Adrenal gland (tissue), 12 donors: Measurements from ENCODE around the gene NFKBIA. TPM values are rescaled to one million over a fixed set of nuclear protein-coding genes. Genes with fewer than 3 reads are reported as not detected.
A peak's percentile ranks its signal among the peaks of the same experiment; 100 is the strongest.

ENCODE experiments used
- DNase-seq, 7 donors: peaks; one replicate each; pipeline ENCODE4 v3.0.0-alpha.2; 2019 to 2020
- H3K27ac ChIP-seq, 5 donors: fragments of 200-600 bp; sonication (generic) in 4 of 5; 1 replicate in 3 of 5; 2 replicates in 2 of 5; pipeline versions ENCODE4 v1.5.1 to v1.8.0; 2016 to 2020; ENCODE audit warnings: mild to moderate bottlenecking in 1 of 5
- H3K27me3 ChIP-seq: fragments of 200-600 bp; 2 replicates; pipeline ENCODE4 v1.8.0; 2021
- H3K36me3 ChIP-seq, 2 donors: fragments of 200-600 bp; replicated peaks in 1 of 2; 1 replicate in 1 of 2; 2 replicates in 1 of 2; pipeline versions ENCODE4 v1.5.1 to v1.8.0; 2018 to 2022
- H3K4me1 ChIP-seq, 2 donors: fragments of 200-600 bp; replicated peaks in 1 of 2; 1 replicate in 1 of 2; 2 replicates in 1 of 2; pipeline versions ENCODE4 v1.5.1 to v1.8.0; 2018 to 2021
- H3K4me3 ChIP-seq, 4 donors: fragments of 200-600 bp; sonication (generic) in 3 of 4; one replicate each; pipeline ENCODE4 v1.5.1; 2016 to 2018
- H3K9me3 ChIP-seq, 3 donors: fragments of 200-600 bp; sonication (generic) in 1 of 3; replicated peaks in 1 of 3; 1 replicate in 2 of 3; 2 replicates in 1 of 3; pipeline versions ENCODE4 v1.5.1 to v1.8.0; 2016 to 2021
- POLR2A ChIP-seq, 2 donors: fragments of 450-650 bp; IDR thresholded peaks; one replicate each; pipeline ENCODE4 v1.6.1; 2017; ENCODE audit warnings: antibody characterized with exemption in 2 of 2, mild to moderate bottlenecking in 2 of 2, moderate library complexity in 1 of 2
- WGBS, 4 donors: extraction: QIAGEN DNeasy Blood & Tissue Kit in 2 of 4; methylation state at CpG; one replicate each; pipeline versions ENCODE4 v1.1.5 to v1.1.7; 2013 to 2017; 5-methylcytosine and 5-hydroxymethylcytosine counted together
- intact Hi-C, 2 donors: fragments of 100-400 bp; cut with DNase I; formaldehyde crosslinking; loops; one replicate each; pipeline versions ENCODE4 v1.14.1 to v1.15.0; 2022 to 2023
- polyA plus RNA-seq, 3 donors: library from polyadenylated mRNA; stranded (reverse); fragments of 200-250 nt in 2 of 3; fragments of 350-450 nt in 1 of 3; fragmentation: Illumina TruSeq in 1 of 3; extraction: RNeasy Lipid Tissue Mini Kit (QIAGEN cat#74804) in 1 of 3; gene quantifications; one replicate each; pipeline ENCODE4 v1.2.3, GENCODE V29; 2013 to 2014
- total RNA-seq, 9 donors: library from RNA; depleted of rRNA in 4 of 9; stranded (reverse); fragments of >200 nt in 4 of 9; fragments of 120-200 nt in 1 of 9; fragmentation: NEBNext Ultra II Directional in 1 of 9; extraction: Animal tissue kit (Norgen Biotek cat#: 25700) in 1 of 9; gene quantifications; one replicate each; pipeline versions ENCODE4 v1.1.0 to v1.2.4, GENCODE V29; 2013 to 2023
- TF ChIP-seq, protein P1 (sequence below), 6 experiments: fragments of 450-650 bp in 4 of 6; fragments of 200-600 bp in 2 of 6; sonication (generic) in 1 of 6; IDR thresholded peaks; 1 replicate in 5 of 6; 2 replicates in 1 of 6; pipeline versions ENCODE4 v1.5.1 to v1.8.0; 2016 to 2021; ENCODE audit warnings: antibody characterized with exemption in 6 of 6, mild to moderate bottlenecking in 2 of 6, moderate library complexity in 1 of 6
- donor health status: healthy with polysubstance abuse.
- donor health status: Bipolar disorder and iron deficiency.
- donor health status: DM: yes; HTN: yes; CAD: no.
- donor health status: DM: no; HTN: no; CAD: no.
- donor health status: DM: no; HTN: no; CAD: no.
- donor health status: DM: yes; HTN: yes; CAD: no.

The NFKBIA gene
- total and polyA plus RNA-seq, 12 donors, result 100 to 677 (median 218) TPM

DNA sequence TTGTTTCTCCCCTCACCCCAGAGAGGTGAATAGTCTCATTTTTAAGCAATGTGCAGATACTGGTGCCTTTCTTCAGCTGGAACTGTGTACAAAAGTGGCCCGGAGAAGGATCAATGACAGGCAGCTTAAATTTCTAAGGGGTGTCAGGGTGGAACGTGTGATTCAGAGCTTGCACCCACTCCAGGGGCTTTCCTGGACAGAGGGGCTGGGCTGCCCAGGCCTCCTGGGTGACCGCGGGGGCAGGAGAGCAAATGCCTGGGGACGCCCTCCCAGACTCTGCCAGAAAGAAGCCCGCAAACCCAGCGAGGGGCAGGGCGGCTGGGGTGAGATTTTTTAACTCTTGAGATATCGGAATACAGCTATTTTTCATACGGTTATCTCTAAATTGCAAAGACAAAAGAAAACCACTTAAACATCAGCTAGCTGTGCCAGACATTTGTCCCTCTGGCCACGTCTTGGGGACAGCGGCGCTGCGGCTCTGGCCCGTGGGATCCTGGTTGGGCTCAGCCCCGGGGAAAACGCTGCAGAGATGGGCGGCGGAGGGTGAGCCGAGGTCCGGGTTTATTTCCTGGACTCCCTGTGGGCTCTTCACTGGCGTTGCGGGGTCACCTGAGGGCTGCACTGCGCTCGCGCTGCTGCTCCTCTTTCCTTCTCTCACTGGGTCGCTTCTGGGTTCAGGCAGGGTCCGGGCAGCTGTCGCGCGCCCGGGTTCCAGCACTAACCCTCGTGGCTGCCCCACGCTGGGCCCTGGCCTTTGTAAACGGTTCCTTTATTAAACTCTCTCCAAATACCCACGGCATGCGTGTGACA, 35.8 kb downstream of the NFKBIA start:
- WGBS, 4 donors, result 76 to 83% (median 80%) methylated on average over 35 to 37 of the region's 37 CpGs
- no peak for TF ChIP-seq POLR2A (IDR thresholded peaks at IDR 0.05)
- TF ChIP-seq, protein P1, sequence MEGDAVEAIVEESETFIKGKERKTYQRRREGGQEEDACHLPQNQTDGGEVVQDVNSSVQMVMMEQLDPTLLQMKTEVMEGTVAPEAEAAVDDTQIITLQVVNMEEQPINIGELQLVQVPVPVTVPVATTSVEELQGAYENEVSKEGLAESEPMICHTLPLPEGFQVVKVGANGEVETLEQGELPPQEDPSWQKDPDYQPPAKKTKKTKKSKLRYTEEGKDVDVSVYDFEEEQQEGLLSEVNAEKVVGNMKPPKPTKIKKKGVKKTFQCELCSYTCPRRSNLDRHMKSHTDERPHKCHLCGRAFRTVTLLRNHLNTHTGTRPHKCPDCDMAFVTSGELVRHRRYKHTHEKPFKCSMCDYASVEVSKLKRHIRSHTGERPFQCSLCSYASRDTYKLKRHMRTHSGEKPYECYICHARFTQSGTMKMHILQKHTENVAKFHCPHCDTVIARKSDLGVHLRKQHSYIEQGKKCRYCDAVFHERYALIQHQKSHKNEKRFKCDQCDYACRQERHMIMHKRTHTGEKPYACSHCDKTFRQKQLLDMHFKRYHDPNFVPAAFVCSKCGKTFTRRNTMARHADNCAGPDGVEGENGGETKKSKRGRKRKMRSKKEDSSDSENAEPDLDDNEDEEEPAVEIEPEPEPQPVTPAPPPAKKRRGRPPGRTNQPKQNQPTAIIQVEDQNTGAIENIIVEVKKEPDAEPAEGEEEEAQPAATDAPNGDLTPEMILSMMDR (IDR thresholded peaks at IDR 0.05), result no peak
- no peaks in the 10 kb centered on the region for H3K27me3 ChIP-seq
- peaks cover 18 to 25% of the 10 kb centered on the region in 2 donors for H3K4me1 ChIP-seq
- H3K27ac ChIP-seq, result peak overlapping the region in 1 of 5 donors; percentile 14
- no peak for DNase-seq
- H3K36me3 ChIP-seq, result no peaks in the 10 kb centered on the region
- no peaks in the 10 kb centered on the region for H3K9me3 ChIP-seq
- H3K4me3 ChIP-seq, result no peak overlapping the region
- intact Hi-C loops, result no loop called here

DNA sequence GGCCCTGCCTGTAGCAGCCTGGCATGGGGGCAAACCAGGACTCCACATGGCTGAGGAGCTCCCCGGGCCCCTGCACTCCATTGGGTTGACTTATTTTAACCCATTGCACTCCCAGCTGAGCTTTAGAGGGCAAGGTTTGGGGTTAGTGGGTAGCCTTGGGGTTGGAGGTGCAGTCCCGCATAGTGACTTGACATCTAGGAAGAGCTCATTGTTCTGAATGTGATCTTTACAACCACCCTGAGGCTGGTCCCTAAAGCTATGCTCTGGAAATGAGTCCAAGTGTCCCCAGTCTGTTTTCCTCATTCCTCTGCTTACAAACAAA, 36.4 kb downstream of the NFKBIA start:
- Histone ChIP-seq H3K4me3 (no peak overlapping the region), H3K4me1 (peaks cover 18 to 24% of the 10 kb centered on the region in 2 donors), H3K27me3 (no peaks in the 10 kb centered on the region), H3K9me3 (no peaks in the 10 kb centered on the region), H3K36me3 (no peaks in the 10 kb centered on the region), H3K27ac (no peak overlapping the region)
- no peak for DNase-seq
- intact Hi-C loops, result no loop called here
- no peak for TF ChIP-seq POLR2A (IDR thresholded peaks at IDR 0.05)
- TF ChIP-seq, protein P1 (IDR thresholded peaks at IDR 0.05), result no peak
- WGBS, 4 donors, result 66 to 100% (median 75%) methylated on average over 2 of the region's 2 CpGs

DNA sequence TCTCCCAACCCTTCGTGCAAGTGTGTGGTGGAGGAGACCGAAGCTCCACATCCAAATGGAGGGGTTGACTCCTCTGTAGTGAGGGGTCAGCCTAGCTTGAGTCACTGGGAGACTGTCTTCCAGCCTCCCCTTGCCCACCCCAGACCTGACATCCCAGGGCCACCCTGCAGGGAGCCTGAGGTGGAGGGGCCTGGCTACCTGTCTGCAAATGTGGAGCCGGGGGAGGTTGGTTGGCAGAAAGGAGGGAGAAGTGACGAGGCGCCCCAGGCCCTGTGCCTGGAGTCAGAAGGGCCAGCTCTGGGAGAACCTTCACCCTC, 37.5 kb downstream of the NFKBIA start:
- DNase-seq, result no peak
- intact Hi-C loops, result no loop called here
- peaks cover 18 to 24% of the 10 kb centered on the region in 2 donors for H3K4me1 ChIP-seq
- 92 to 100% (median 93%) methylated on average over 4 to 5 of the region's 5 CpGs for WGBS, 4 donors
- H3K27me3 ChIP-seq, result no peaks in the 10 kb centered on the region
- H3K36me3 ChIP-seq, result no peaks in the 10 kb centered on the region
- H3K27ac ChIP-seq, result peak overlapping the region in 4 of 5 donors; percentile 87 to 97 (median 92)
- TF ChIP-seq, protein P1 (IDR thresholded peaks at IDR 0.05), result no peak
- TF ChIP-seq POLR2A (IDR thresholded peaks at IDR 0.05), result no peak
- H3K4me3 ChIP-seq, result no peak overlapping the region
- H3K9me3 ChIP-seq, result no peaks in the 10 kb centered on the region

DNA sequence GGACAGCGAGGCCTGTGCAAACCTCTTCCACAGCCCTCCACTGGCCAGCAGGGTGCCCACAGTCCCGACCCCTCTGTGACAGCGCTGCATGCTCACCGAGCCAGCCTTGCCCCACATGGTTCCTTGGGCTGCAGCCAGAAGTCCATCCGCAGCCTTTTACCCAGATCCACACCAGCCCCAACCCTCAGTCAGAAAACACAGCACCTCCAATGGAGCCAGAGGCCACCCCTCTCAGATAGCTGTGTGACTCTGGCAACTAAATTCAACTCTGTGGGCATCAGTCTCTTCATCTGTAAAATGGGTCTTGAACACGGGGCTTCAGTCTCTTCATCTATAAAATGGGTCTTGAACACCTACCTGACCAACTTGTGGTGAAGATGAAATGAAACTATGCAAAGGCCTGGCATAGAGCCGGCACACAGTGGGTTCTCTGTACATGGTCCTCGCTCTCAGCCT, 38.0 kb downstream of the NFKBIA start:
- no peak for TF ChIP-seq POLR2A (IDR thresholded peaks at IDR 0.05)
- TF ChIP-seq, protein P1 (IDR thresholded peaks at IDR 0.05), result no peak
- Histone ChIP-seq H3K36me3 (no peaks in the 10 kb centered on the region), H3K4me3 (no peak overlapping the region), H3K4me1 (peaks cover 18 to 24% of the 10 kb centered on the region in 2 donors), H3K9me3 (no peaks in the 10 kb centered on the region), H3K27ac (peak overlapping the region; percentile 84 to 97 (median 91)), H3K27me3 (no peaks in the 10 kb centered on the region)
- DNase-seq, result no peak
- intact Hi-C loops, result no loop called here
- WGBS, 4 donors, result 69 to 97% (median 77%) methylated on average over 3 to 8 of the region's 8 CpGs
